HEK293T (cell line): ENCODE measurements around the gene ATF6B.

Experiments
- FOXK2 ChIP-seq: fragments of 450-650 bp; IDR thresholded peaks from 2 replicates; pipeline ENCODE4 v1.6.1; 2016; ENCODE audit warnings: mild to moderate bottlenecking
- FOXM1 ChIP-seq: fragments of 450-650 bp; IDR thresholded peaks from 2 replicates; pipeline ENCODE4 v1.6.1; 2017; ENCODE audit warnings: mild to moderate bottlenecking, borderline replicate concordance

DNA sequence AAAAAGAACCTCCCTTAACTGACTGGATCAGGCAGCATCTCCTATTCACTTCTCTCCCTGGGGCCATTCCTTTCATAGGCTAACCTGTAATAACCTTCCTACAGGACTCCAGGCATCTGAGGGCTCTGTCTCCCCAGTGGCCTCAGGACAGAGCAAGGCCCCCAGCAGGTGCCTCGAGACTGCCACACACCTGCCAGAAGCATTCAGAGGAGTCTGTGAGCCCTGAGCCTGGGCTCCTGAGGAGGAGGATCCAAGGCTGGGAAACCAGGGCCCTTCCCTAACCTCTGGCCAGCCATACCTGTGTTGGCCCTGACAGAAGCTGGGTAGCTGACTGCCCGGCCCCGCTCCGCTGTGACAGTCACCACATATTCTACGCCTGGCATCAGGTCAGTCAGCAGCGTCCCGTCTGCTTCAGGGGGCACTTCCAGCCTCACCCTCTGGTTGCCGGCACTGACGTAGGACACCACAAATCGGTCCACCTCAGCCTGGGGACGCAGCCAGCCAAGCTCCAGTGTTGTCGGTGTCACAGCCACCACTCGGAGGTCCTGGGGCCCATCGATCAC is 39.5 kb downstream of the ATF6B start:
- no peak for TF ChIP-seq FOXK2
- TF ChIP-seq FOXM1 = no peak
